H1 (cell line): ENCODE results near the gene RASSF3. TPM values are rescaled to one million over a fixed set of nuclear protein-coding genes. Genes with fewer than 3 reads are reported as not detected.

Experiments
- ASH2L ChIP-seq: fragments of 200-600, 300-600 bp; sonication (generic); IDR thresholded peaks from one replicate; pipeline ENCODE4 v1.7.1; 2017; ENCODE audit warnings: low read length
- BRCA1 ChIP-seq: IDR thresholded peaks from 2 replicates; pipeline ENCODE4 v1.6.1; 2012; ENCODE audit warnings: low read depth, low read length, improper control_type of control experiment
- CBX8 ChIP-seq: fragments of 300-800, 300-1000 bp; sonication (generic); IDR thresholded peaks from 2 replicates; pipeline ENCODE4 v1.7.1; 2016; ENCODE audit warnings: low read depth, low read length, borderline replicate concordance
- CHD2 ChIP-seq: IDR thresholded peaks from 2 replicates; pipeline ENCODE4 v1.6.1; 2012; ENCODE audit warnings: low read length, improper control_type of control experiment
- EGR1 ChIP-seq: IDR thresholded peaks from 2 replicates; pipeline ENCODE4 v1.6.1; 2011; ENCODE audit warnings: low read depth, low read length, borderline replicate concordance
- RNF2 ChIP-seq: fragments of 200-900, 300-1000 bp; sonication (generic); IDR thresholded peaks from 2 replicates; pipeline ENCODE4 v1.7.1; 2016; ENCODE audit warnings: borderline replicate concordance, low read depth, mild to moderate bottlenecking, antibody characterized with exemption, low read length; ENCODE audit not compliant: poor library complexity, severe bottlenecking; ENCODE audit errors: missing control alignments
- RXRA ChIP-seq: IDR thresholded peaks from 2 replicates; pipeline ENCODE4 v1.6.1; 2011; ENCODE audit warnings: low read depth, mild to moderate bottlenecking, low read length, moderate library complexity; ENCODE audit not compliant: insufficient read depth
- SIX5 ChIP-seq: IDR thresholded peaks from 2 replicates; pipeline ENCODE4 v1.6.1; 2011; ENCODE audit warnings: mild to moderate bottlenecking, low read depth, low read length
- polyA plus RNA-seq, 7 experiments: library from polyadenylated mRNA; depleted of rRNA in 3 of 7; stranded (reverse) in 5 of 7; unstranded in 2 of 7; fragments of >200 nt in 5 of 7; fragments of 200-250 nt in 2 of 7; gene quantifications; 1 replicate in 5 of 7; 2 replicates in 1 of 7; 4 replicates in 1 of 7; pipeline versions ENCODE4 v1.2.1 to v1.2.3, GENCODE V29; 2011 to 2013; ENCODE audit warnings: missing spikeins in 2 of 7, mixed read lengths in 2 of 7
- total RNA-seq: library from RNA; stranded (reverse); fragmentation: NEBNext Ultra II Directional; extraction: Animal tissue kit (Norgen Biotek cat#: 25700); gene quantifications from 2 replicates; pipeline ENCODE4 v1.2.1, GENCODE V29; 2021
- TF ChIP-seq, protein P1 (sequence below), 3 experiments: IDR thresholded peaks; 1 replicate in 2 of 3; 2 replicates in 1 of 3; pipeline versions ENCODE4 v1.5.1 to v1.6.1; 2011; ENCODE audit warnings: low read length in 3 of 3, mild to moderate bottlenecking in 3 of 3, inconsistent platforms in 2 of 3, low read depth in 1 of 3, moderate library complexity in 1 of 3; ENCODE audit not compliant: insufficient read depth in 1 of 3; ENCODE audit errors: control extremely low read depth in 1 of 3

Gene RASSF3
- total and polyA plus RNA-seq, 2 of the 8 experiments (the other 6 are each of a cell fraction or from before 2014, with no cell fraction given) = 19.1 to 64.3 TPM

DNA sequence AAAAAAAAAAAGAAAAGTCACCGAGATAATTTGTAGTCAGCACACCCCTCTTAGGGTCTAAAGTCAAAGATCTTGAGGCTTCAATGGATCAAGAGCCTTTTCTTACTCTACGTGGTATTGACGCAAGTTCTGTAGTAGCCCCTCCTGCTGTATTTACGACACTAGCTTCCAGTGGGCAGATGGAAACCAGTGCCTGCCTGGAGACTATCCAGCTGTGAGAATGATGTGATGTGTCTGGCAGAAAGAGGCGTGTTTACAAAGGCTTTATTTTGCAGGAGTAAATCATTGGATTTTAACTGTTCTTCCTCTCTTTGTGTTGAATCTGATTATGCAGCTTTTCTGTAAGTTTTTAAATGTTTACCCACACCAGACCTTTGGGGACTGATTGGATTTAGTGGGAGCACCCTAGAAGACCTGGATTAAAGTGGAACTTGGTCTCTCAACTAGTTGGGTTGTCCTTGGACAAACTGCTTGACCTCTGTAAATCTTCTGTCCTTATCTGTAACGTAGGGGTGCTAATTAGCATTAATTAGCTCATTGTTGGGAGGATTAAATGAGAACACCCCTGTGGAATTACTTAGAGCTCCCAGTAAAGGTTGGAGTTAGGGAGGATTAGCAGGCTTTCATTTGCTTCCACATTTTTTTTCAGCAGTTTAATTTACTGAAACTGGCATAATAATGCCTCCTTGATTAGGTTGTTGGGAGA is 72.4 kb downstream of the RASSF3 start (continued):
- TF ChIP-seq SIX5 = no peak
- TF ChIP-seq, protein P1, sequence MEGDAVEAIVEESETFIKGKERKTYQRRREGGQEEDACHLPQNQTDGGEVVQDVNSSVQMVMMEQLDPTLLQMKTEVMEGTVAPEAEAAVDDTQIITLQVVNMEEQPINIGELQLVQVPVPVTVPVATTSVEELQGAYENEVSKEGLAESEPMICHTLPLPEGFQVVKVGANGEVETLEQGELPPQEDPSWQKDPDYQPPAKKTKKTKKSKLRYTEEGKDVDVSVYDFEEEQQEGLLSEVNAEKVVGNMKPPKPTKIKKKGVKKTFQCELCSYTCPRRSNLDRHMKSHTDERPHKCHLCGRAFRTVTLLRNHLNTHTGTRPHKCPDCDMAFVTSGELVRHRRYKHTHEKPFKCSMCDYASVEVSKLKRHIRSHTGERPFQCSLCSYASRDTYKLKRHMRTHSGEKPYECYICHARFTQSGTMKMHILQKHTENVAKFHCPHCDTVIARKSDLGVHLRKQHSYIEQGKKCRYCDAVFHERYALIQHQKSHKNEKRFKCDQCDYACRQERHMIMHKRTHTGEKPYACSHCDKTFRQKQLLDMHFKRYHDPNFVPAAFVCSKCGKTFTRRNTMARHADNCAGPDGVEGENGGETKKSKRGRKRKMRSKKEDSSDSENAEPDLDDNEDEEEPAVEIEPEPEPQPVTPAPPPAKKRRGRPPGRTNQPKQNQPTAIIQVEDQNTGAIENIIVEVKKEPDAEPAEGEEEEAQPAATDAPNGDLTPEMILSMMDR (IDR thresholded peaks at IDR 0.05; ENCODE audit: control extremely low read depth in 1 of 3, insufficient read depth in 1 of 3, low read depth in 1 of 3, low read length in 3 of 3) = no peak
- TF ChIP-seq CBX8 = no peak
- no peak for TF ChIP-seq RXRA
- no peak for TF ChIP-seq BRCA1
- no peak for TF ChIP-seq RNF2
- no peak for TF ChIP-seq CHD2
- TF ChIP-seq EGR1 = no peak
- TF ChIP-seq ASH2L = no peak
